Measurements from ENCODE around the gene KCNG2.

The KCNG2 gene

GRCh38 chr18:79798346-79798998, 734 bp downstream of the KCNG2 start:
- peak overlapping the region; percentile 35 for H3K4me3 ChIP-seq (ENCODE audit: low read depth, low read length)

- peak overlapping the region; percentile 35 for H3K4me3 ChIP-seq (ENCODE audit: low read depth, low read length)
These were observed 1.2 kb downstream of the KCNG2 start for GRCh38 chr18:79798999-79799370.

GRCh38 chr18:79799619-79800370, 2.1 kb downstream of the KCNG2 start:
- H3K4me3 ChIP-seq (ENCODE audit: low read depth, low read length) = no peak overlapping the region

GRCh38 chr18:79800371-79801180, 2.8 kb downstream of the KCNG2 start:
- no peak overlapping the region for H3K4me3 ChIP-seq (ENCODE audit: low read depth, low read length)

- H3K4me3 ChIP-seq (ENCODE audit: low read depth, low read length) = no peak overlapping the region
These were observed 3.5 kb downstream of the KCNG2 start for GRCh38 chr18:79801217-79801616.

GRCh38 chr18:79801641-79802040, 3.9 kb downstream of the KCNG2 start:
- no peak overlapping the region for H3K4me3 ChIP-seq (ENCODE audit: low read depth, low read length)

- H3K4me3 ChIP-seq (ENCODE audit: low read depth, low read length) = no peak overlapping the region
These were observed 4.6 kb downstream of the KCNG2 start for GRCh38 chr18:79802298-79802697.

GRCh38 chr18:79803611-79804051, 5.9 kb downstream of the KCNG2 start:
- H3K4me3 ChIP-seq (ENCODE audit: low read depth, low read length) = no peak overlapping the region

GRCh38 chr18:79804130-79804787, 6.5 kb downstream of the KCNG2 start:
- H3K4me3 ChIP-seq (ENCODE audit: low read depth, low read length) = no peak overlapping the region

- H3K4me3 ChIP-seq (ENCODE audit: low read depth, low read length) = no peak overlapping the region
These were observed 7.6 kb downstream of the KCNG2 start for GRCh38 chr18:79805211-79805887.

- no peak overlapping the region for H3K4me3 ChIP-seq (ENCODE audit: low read depth, low read length)
These were observed 8.3 kb downstream of the KCNG2 start for GRCh38 chr18:79805926-79806487.

- H3K4me3 ChIP-seq (ENCODE audit: low read depth, low read length) = no peak overlapping the region
These were observed 9.5 kb downstream of the KCNG2 start for GRCh38 chr18:79806976-79807841.

GRCh38 chr18:79809482-79810192, 11.9 kb downstream of the KCNG2 start:
- no peak overlapping the region for H3K4me3 ChIP-seq (ENCODE audit: low read depth, low read length)

GRCh38 chr18:79812052-79812451, 14.3 kb downstream of the KCNG2 start:
- H3K4me3 ChIP-seq (ENCODE audit: low read depth, low read length) = no peak overlapping the region

GRCh38 chr18:79814373-79814772, 16.6 kb downstream of the KCNG2 start:
- no peak overlapping the region for H3K4me3 ChIP-seq (ENCODE audit: low read depth, low read length)

GRCh38 chr18:79815657-79816056, 17.9 kb downstream of the KCNG2 start:
- H3K4me3 ChIP-seq (ENCODE audit: low read depth, low read length) = no peak overlapping the region

- H3K4me3 ChIP-seq (ENCODE audit: low read depth, low read length) = no peak overlapping the region
These were observed 18.4 kb downstream of the KCNG2 start for GRCh38 chr18:79816092-79816491.

- no peak overlapping the region for H3K4me3 ChIP-seq (ENCODE audit: low read depth, low read length)
These were observed 19.4 kb downstream of the KCNG2 start for GRCh38 chr18:79816981-79817606.
